Caco-2 (cell line): ENCODE results near the gene CAPZB. TPM values are rescaled to one million over a fixed set of nuclear protein-coding genes. Genes with fewer than 3 reads are reported as not detected.

Experiments used
- BruUV-seq: library from RNA; stranded (reverse); fragments of 400-500 nt; replicated peaks from 2 replicates; lab custom pipeline; 2021; lab: Mats Ljungman, UMichigan
- CTCF ChIA-PET: fragments of 300-600 bp; sonication (Branson Sonifier 250); formaldehyde crosslinking; loops from one replicate; lab custom pipeline; 2022; ENCODE audit warnings: antibody characterized with exemption; lab: Charles Lee
- POLR2A ChIA-PET: fragments of 300-600 bp; sonication (Branson Sonifier 250); formaldehyde crosslinking; loops from one replicate; lab custom pipeline; 2022; ENCODE audit warnings: antibody characterized with exemption; lab: Charles Lee
- DNase-seq, 2 experiments: peaks; one replicate each; pipeline versions ENCODE4 v3.0.0 to v3.0.0-alpha.2; 2020 to 2022
- H3K27me3 ChIP-seq: replicated peaks from 2 replicates; pipeline ENCODE4 v1.6.0; 2011; ENCODE audit warnings: low read length; ENCODE audit not compliant: control insufficient read depth, insufficient read depth
- H3K36me3 ChIP-seq: 2 replicates; pipeline ENCODE4 v1.5.1; 2011; ENCODE audit warnings: low read length; ENCODE audit not compliant: control insufficient read depth, insufficient read depth
- H3K4me1 ChIP-seq: fragments of 250-450 bp; sonication (Bioruptor Pico); 2 replicates; pipeline ENCODE4 v1.5.1; 2020; ENCODE audit warnings: mild to moderate bottlenecking
- H3K4me3 ChIP-seq: 2 replicates; pipeline ENCODE4 v1.5.1; 2011; ENCODE audit warnings: low read depth, mild to moderate bottlenecking, control low read depth, low read length
- H3K9me3 ChIP-seq: fragments of 250-450 bp; sonication (Bioruptor Pico); 2 replicates; pipeline ENCODE4 v1.5.1; 2020; ENCODE audit warnings: mild to moderate bottlenecking, moderate library complexity
- H3K27ac Mint-ChIP-seq: one replicate; pipeline ENCODE4 v1.8.0; 2022; ENCODE audit warnings: mixed read lengths; ENCODE audit not compliant: unreplicated experiment
- H3K27me3 Mint-ChIP-seq: one replicate; pipeline ENCODE4 v1.8.0; 2022; ENCODE audit warnings: mixed read lengths; ENCODE audit not compliant: insufficient read depth, unreplicated experiment
- H3K36me3 Mint-ChIP-seq: one replicate; pipeline ENCODE4 v1.8.0; 2022; ENCODE audit warnings: mild to moderate bottlenecking, mixed read lengths; ENCODE audit not compliant: insufficient read depth, unreplicated experiment
- H3K4me1 Mint-ChIP-seq: one replicate; pipeline ENCODE4 v1.8.0; 2022; ENCODE audit warnings: low read depth, mixed read lengths; ENCODE audit not compliant: unreplicated experiment
- H3K4me3 Mint-ChIP-seq: one replicate; pipeline ENCODE4 v1.8.0; 2022; ENCODE audit warnings: mild to moderate bottlenecking, moderate library complexity, mixed read lengths; ENCODE audit not compliant: unreplicated experiment
- H3K9me3 Mint-ChIP-seq: one replicate; pipeline ENCODE4 v1.8.0; 2022; ENCODE audit warnings: mixed read lengths; ENCODE audit not compliant: unreplicated experiment
- intact Hi-C: fragments of 100-400 bp; cut with micrococcal nuclease; formaldehyde crosslinking; loops from one replicate; pipeline ENCODE4 v1.10.0; 2022; ENCODE audit not compliant: unreplicated experiment
- total RNA-seq: library from RNA; stranded (reverse); gene quantifications from 2 replicates; pipeline ENCODE4 v1.2.3, GENCODE V29; 2022
- TF ChIP-seq, protein P1 (sequence below), 2 experiments: fragments of 200-600 bp in 1 of 2; IDR thresholded peaks; 1 replicate in 1 of 2; 2 replicates in 1 of 2; pipeline versions ENCODE4 v1.5.1 to v1.8.0; 2011 to 2022; ENCODE audit warnings: antibody characterized with exemption in 1 of 2, control low read depth in 1 of 2, inconsistent platforms in 1 of 2, low read depth in 1 of 2, low read length in 1 of 2, mild to moderate bottlenecking in 1 of 2, moderate library complexity in 1 of 2; ENCODE audit not compliant: insufficient read depth in 1 of 2, severe bottlenecking in 1 of 2, unreplicated experiment in 1 of 2

The CAPZB gene
- total RNA-seq, 1 experiment from 2014 or later, result 205 TPM

DNA sequence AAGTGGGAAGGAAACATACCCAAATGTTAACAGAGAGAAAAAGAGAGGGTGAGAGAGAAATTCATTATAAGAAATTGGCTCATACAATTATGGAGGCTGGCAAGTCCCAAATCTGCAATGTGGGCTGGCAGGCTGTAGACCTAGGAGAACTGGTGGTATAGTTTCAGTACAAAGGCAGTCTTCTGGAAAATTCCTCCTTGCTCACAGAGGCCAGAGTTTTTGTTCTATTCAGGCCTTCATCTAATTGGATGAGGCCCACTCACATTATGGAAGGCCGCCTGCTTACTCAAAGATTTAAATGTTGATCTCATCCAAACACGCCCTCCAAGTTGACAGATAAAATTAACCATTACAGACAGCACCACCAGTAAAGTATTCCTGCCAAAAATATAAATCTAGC, 36.1 kb upstream of the CAPZB start:
- BruUV-seq, result no TSS peak
- ChIA-PET CTCF (no interaction called here), POLR2A (no interaction called here)
- Mint-ChIP-seq H3K9me3 (no peaks in the 10 kb centered on the region), H3K4me1 (no peaks in the 10 kb centered on the region), H3K36me3 (no peaks in the 10 kb centered on the region), H3K27me3 (no peaks in the 10 kb centered on the region), H3K4me3 (no peak overlapping the region), H3K27ac (no peak overlapping the region)
- intact Hi-C loops, result no loop called here
- TF ChIP-seq, protein P1, sequence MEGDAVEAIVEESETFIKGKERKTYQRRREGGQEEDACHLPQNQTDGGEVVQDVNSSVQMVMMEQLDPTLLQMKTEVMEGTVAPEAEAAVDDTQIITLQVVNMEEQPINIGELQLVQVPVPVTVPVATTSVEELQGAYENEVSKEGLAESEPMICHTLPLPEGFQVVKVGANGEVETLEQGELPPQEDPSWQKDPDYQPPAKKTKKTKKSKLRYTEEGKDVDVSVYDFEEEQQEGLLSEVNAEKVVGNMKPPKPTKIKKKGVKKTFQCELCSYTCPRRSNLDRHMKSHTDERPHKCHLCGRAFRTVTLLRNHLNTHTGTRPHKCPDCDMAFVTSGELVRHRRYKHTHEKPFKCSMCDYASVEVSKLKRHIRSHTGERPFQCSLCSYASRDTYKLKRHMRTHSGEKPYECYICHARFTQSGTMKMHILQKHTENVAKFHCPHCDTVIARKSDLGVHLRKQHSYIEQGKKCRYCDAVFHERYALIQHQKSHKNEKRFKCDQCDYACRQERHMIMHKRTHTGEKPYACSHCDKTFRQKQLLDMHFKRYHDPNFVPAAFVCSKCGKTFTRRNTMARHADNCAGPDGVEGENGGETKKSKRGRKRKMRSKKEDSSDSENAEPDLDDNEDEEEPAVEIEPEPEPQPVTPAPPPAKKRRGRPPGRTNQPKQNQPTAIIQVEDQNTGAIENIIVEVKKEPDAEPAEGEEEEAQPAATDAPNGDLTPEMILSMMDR (IDR thresholded peaks at IDR 0.05; ENCODE audit: insufficient read depth in 1 of 2, low read depth in 1 of 2, low read length in 1 of 2, severe bottlenecking in 1 of 2, unreplicated experiment in 1 of 2), result no peak
- Histone ChIP-seq H3K9me3 (no peaks in the 10 kb centered on the region), H3K4me1 (no peaks in the 10 kb centered on the region), H3K27me3 (no peaks in the 10 kb centered on the region), H3K36me3 (no peaks in the 10 kb centered on the region), H3K4me3 (no peak overlapping the region)
- no peak for DNase-seq

DNA sequence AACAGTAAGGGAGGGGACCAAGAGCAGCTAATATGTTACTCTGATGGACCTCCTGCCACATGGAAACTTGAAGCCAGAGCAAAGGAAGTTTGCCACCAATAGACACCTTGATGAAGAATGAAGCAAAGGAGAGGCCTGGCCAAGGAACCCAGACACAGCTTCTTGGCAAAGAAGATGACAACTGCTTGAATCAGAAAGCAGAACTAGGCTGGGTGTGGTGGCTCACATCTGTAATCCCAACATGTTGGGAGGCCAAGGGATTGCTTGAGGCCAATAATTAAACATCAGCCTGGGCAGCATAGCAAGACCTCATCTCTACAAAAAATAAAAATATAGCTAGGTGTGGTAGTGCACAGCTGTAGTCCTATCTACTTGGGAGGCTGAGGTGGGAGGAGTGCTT, 31.7 kb upstream of the CAPZB start:
- DNase-seq, result no peak
- Mint-ChIP-seq H3K36me3 (no peaks in the 10 kb centered on the region), H3K4me3 (no peak overlapping the region), H3K27ac (no peak overlapping the region), H3K27me3 (no peaks in the 10 kb centered on the region), H3K4me1 (no peaks in the 10 kb centered on the region), H3K9me3 (no peaks in the 10 kb centered on the region)
- Histone ChIP-seq H3K27me3 (no peaks in the 10 kb centered on the region), H3K36me3 (no peaks in the 10 kb centered on the region), H3K9me3 (no peaks in the 10 kb centered on the region), H3K4me1 (no peaks in the 10 kb centered on the region), H3K4me3 (no peak overlapping the region)
- ChIA-PET POLR2A (no interaction called here), CTCF (no interaction called here)
- intact Hi-C loops, result no loop called here
- no TSS peak for BruUV-seq
- TF ChIP-seq, protein P1 (IDR thresholded peaks at IDR 0.05; ENCODE audit: insufficient read depth in 1 of 2, low read depth in 1 of 2, low read length in 1 of 2, severe bottlenecking in 1 of 2, unreplicated experiment in 1 of 2), result no peak

DNA sequence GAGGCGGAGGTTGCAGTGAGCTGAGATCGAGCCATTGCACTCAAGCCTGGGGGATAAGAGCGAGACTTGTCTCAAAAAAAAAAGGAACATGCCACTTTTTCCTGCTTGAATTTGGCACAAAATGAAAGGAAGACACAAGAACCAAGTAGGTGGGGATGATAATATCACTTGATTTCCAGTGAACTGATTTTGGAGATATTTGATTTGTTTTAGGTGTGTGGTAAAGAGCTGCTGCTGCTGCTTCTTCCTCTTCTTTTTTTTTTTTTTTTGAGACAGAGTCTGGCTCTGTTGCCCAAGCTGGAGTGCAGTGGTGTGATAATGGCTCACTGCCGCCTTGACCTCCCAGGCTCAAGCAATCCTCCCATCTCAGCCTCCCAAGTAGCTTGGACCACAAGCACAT, 29.9 kb upstream of the CAPZB start:
- DNase-seq, result no peak
- no peaks in the 10 kb centered on the region for H3K27me3 ChIP-seq
- TF ChIP-seq, protein P1 (IDR thresholded peaks at IDR 0.05; ENCODE audit: insufficient read depth in 1 of 2, low read depth in 1 of 2, low read length in 1 of 2, severe bottlenecking in 1 of 2, unreplicated experiment in 1 of 2), result no peak
- intact Hi-C loops, result no loop called here
- Mint-ChIP-seq H3K4me3 (no peak overlapping the region), H3K36me3 (no peaks in the 10 kb centered on the region), H3K27me3 (no peaks in the 10 kb centered on the region), H3K4me1 (no peaks in the 10 kb centered on the region), H3K27ac (no peak overlapping the region), H3K9me3 (no peaks in the 10 kb centered on the region)
- ChIA-PET CTCF (no interaction called here), POLR2A (no interaction called here)
- no peaks in the 10 kb centered on the region for H3K4me1 ChIP-seq
- H3K9me3 ChIP-seq, result no peaks in the 10 kb centered on the region
- no TSS peak for BruUV-seq
- no peaks in the 10 kb centered on the region for H3K36me3 ChIP-seq
- H3K4me3 ChIP-seq, result no peak overlapping the region
